HG03108 (cell line): Measurements from ENCODE around the gene ARF5.

ENCODE experiments used
- ATAC-seq: cut with Tn5 transposase; IDR thresholded peaks from one replicate; pipeline ENCODE4 v1.9.1; 2021; ENCODE audit warnings: moderate library complexity; ENCODE audit not compliant: unreplicated experiment

The ARF5 gene

GRCh38 chr7:127635659-127636285, 47.6 kb downstream of the ARF5 start:
- no peak for ATAC-seq

GRCh38 chr7:127638197-127638596, 50.0 kb downstream of the ARF5 start:
- ATAC-seq = no peak
